ENCODE results near the gene SLC37A4.

- TF ChIP-seq CTCF (IDR thresholded peaks at IDR 0.05 in 8 of 11, conservative IDR thresholded peaks at IDR 0.05 in 3 of 11): no peak
- TF ChIP-seq POLR2A (IDR thresholded peaks at IDR 0.05): no peak
These were observed 2.2 kb downstream of the SLC37A4 start for GRCh38 chr11:119028346-119029068.
